GM21528 (cell line): ENCODE results near the gene ERRFI1.

Experiments
- ATAC-seq: cut with Tn5 transposase; IDR thresholded peaks from one replicate; pipeline ENCODE4 v1.9.1; 2021; ENCODE audit warnings: mild to moderate bottlenecking, moderate library complexity; ENCODE audit not compliant: unreplicated experiment, low FRiP score

Gene ERRFI1

GRCh38 chr1:8006037-8006963 is 19.8 kb downstream of the ERRFI1 start:
- ATAC-seq = no peak

GRCh38 chr1:8004803-8005573 is 21.1 kb downstream of the ERRFI1 start:
- ATAC-seq = no peak

GRCh38 chr1:8004113-8004802 is 21.9 kb downstream of the ERRFI1 start:
- ATAC-seq = no peak

DNA sequence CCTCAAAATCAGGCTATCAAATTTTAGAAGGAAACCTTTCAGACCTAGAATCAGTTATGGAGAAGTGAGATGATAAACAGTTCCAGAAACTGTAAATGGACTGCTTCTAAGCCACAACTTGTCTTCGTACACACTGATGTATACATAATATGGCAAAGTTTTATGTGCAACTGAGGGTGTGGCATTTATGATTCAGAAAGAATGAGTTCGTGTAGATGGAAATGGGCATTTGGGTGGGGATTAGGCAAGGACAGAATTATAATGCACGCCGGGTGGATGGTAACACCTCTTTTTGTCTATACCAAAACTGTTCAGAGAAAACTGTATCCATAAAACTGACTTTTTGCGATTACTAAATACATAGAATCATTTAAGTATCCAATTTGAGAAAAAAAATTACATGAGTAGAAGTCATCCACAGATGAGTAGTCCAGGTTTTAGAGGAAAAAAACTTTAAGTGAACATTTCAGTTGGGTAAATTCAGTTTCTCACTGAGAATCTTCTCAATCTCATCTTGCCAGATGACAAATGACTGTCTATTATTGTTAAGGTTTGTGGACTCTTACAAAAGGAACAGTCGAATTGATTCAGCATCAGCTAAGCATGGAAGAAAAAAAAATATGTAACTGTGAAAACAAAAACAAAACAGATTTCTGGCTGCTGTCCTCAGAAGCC is 22.5 kb downstream of the ERRFI1 start:
- no peak for ATAC-seq

DNA sequence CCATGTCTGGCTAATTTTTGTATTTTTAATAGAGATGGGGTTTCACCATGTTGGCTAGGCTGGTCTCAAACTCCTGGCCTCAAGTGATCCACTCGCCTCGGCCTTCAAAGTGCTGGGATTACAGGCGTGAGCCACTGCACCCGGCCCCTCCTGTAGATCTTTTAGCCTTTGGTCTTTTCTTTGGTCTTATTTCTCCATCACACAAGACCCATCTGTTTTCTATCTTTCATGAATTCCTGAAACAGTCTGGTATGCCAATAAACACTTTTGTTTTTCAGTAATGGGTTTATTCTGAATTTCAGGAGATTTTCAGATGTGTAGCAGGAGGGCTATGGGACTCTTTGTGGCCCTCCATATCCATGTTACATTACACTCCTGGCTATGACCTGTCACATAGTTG is 23.2 kb downstream of the ERRFI1 start:
- ATAC-seq = no peak

GRCh38 chr1:8002329-8002910 is 23.7 kb downstream of the ERRFI1 start:
- no peak for ATAC-seq

- no peak for ATAC-seq
Observed at GRCh38 chr1:7995437-7995836, 30.7 kb downstream of the ERRFI1 start.

- no peak for ATAC-seq
Observed at GRCh38 chr1:7994827-7995226, 31.3 kb downstream of the ERRFI1 start.

DNA sequence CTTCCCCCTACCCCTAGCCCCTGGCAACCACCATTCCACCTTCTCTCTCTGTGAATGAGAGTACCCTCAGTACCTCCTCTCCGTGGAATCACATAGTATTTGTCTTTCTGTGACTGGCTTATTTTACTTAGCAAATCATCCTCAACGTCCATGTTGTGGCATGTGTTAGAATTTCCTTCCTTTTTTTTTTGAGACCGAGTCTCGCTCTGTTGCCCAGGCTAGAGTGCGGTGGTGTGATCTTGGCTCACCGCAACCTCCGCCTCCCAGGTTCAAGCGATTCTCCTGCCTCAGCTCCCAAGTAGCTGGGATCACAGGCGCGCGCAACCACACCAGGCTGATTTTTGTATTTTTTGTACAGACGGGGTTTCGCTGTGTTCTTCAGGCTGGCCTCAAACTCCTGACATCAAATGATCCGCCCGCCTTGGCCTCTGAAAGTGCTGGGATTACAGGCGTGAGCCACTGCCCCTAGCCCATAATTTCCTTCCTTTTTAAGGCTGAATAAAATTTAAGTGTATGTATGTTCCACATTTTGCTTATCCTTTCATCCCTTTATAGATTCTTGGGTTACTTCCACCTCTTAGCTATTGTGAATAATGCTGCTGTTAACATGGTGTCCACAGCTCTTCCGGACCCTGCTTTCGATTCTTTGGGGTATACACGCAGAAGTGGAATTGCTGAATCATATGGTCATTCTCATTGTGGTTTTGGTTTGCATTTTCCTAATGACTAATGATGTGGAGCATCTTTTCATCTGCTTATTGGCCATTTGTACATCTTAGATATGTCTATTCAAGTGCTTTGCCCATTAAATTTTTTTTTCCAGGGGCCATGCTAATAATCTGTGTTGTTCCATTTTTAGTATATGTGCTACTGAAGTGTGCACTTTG is 32.3 kb downstream of the ERRFI1 start:
- ATAC-seq = peak; percentile 85

- no peak for ATAC-seq
Observed at GRCh38 chr1:7992885-7993284, 33.2 kb downstream of the ERRFI1 start.

DNA sequence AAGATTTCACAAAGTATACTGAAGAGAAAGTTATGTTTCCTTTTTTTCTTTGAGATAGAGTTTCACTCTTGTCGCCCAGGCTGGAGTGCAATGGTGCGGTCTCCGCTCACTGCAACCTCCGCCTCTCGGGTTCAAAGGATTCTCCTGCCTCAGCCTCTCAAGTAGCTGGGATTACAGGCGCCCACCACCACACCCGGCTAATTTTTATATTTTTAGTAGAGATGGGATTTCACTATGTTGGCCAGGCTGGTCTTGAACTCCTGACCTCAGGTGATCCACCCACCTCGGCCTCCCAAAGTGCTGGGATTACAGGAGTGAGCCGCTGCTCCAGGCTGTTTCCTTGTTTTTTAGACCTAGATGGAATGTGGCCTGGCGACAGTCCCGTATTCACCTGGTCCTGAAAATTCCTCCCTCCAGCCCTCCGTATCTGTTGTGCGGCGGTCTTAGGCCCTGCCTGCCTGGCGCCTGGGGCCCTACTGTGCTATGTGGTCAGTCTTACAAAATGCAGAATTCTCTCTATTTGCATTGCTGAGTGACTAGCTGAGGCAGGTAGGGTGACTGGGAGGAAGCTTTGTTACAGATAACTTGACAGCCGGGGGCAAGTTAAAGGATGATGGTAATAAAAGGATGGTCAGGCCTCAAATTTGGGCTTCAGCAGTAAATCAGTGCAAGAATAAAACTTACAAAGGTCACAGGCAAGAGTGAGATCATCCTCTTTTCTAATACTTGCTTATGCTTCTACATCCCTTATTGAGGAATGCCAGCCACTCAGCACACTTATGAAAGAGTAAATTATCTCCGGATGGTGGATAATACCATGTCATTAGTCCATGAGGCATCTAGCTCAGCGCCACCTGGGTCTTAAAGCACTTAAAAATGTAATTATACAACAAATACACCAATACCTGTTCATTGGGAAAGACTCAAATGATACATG is 34.3 kb downstream of the ERRFI1 start:
- no peak for ATAC-seq

GRCh38 chr1:7989762-7990428 is 36.2 kb downstream of the ERRFI1 start:
- ATAC-seq = no peak

DNA sequence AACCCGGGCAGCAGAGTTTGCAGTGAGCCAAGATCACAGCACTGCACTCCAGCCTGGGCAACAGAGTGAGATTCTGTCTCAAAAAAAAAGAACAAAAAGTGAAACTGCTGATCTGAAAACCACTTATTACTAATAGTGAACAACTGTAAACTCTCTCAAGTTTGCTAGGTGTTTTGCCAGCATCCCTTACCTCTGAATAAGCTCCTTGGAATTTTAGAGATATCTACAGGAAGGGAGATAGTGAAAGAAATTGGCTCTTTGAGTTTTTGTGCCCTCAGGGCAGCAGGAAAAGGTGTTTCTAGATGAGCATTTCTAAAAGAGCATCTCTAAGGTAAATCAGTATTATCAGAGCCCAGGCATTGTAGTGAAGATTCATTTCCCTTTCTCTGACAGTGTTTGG is 37.5 kb downstream of the ERRFI1 start:
- no peak for ATAC-seq

DNA sequence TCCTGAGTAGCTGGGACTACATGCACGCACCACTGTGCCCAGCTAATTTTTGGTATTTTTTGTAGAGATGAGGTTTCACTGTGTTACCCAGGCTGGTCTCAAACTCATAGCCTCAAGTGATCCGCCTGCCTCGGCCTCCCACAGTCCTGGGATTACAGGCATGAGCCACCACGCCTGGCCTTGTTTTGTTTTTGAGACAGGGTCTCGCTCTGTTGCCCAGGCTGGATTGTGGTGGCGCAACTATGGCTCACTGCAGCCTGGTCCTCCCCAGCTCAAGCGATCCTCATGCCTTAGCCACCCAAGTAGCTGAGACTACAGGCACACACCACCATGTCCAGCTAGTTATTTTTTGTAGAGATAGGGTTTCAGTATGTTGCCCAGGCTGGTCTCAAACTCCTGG is 38.6 kb downstream of the ERRFI1 start:
- ATAC-seq = no peak

DNA sequence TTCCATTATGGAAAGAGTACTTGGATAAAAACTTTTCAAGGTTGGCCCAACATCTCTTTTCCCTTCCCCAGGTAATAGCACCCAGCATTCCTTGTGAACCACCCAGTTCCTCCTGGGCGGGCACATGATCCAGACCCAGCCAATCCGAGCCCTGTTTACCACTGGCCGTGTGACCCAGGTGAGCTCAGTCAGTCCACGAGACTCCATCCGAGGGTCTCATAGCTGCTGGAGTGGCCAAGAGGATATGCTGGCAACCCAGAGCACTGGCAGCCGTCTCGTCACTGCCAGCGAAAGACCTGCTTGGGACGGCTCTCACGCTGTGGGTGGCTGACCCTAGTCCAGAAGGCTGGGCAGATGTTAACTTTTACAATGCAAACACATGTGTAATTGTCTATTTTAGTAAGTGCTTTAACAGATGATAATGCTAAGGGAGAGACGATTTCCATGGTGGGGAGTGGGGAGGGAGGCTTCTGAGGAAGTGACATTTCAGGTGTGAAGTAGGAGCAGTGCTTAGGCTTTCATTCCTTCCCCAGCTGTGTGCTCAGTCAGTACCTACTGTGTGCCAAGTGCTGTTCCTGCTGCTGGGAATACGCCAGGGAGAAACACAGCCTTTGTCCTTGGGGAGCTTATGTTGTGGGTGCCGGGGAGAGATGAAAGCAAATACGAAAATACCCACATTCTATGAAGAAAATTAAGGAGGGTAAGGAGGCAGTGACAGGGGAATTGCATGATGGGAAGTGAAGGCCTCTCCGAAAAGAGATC is 40.1 kb downstream of the ERRFI1 start:
- ATAC-seq = no peak

- ATAC-seq = no peak
Observed at GRCh38 chr1:7984811-7985210, 41.3 kb downstream of the ERRFI1 start.
